K562 (cell line): ENCODE data around the gene LST1. TPM values are rescaled to one million over a fixed set of nuclear protein-coding genes. Genes with fewer than 3 reads are reported as not detected.

Experiments
- ATAC-seq: fragments of 200-7000 bp; cut with Tn5 transposase; 3 replicates; pipeline ENCODE4 v1.9.1; 2020; ENCODE audit warnings: moderate library complexity
- BruUV-seq: library from RNA; stranded (reverse); fragments of 400-500 nt; replicated peaks from 2 replicates; lab custom pipeline; 2021; lab: Mats Ljungman, UMichigan
- CTCF ChIA-PET: fragments of 300-600 bp; formaldehyde crosslinking; extraction: SDS; loops from one replicate; lab custom pipeline; 2021; ENCODE audit warnings: low intra/inter-chr PET ratio; lab: Yijun Ruan, JAX
- POLR2A ChIA-PET: fragments of 300-600, 350-650 bp; sonication (Branson Sonifier 250); formaldehyde crosslinking; extraction: SDS; loops from one replicate; lab custom pipeline; 2021; ENCODE audit warnings: antibody characterized with exemption, inconsistent platforms; lab: Yijun Ruan, JAX
- DNase-seq, 4 experiments: peaks; one replicate each; pipeline versions ENCODE4 v3.0.0 to v3.0.0-alpha.2; 2011 to 2018; ENCODE audit warnings: low spot score in 3 of 4, mixed read lengths in 3 of 4; ENCODE audit errors: extremely low read depth in 1 of 4
- FAIRE-seq: peaks from 2 replicates; lab custom pipeline; 2011; peaks lifted over from hg19 to GRCh38; lab: Jason Lieb, UNC
- H2AFZ ChIP-seq: 2 replicates; pipeline ENCODE4 v1.6.0; 2011; ENCODE audit warnings: low read depth, low read length, control low read depth, inconsistent platforms
- H3K27ac ChIP-seq: fragments of 200-600 bp; 3 replicates; pipeline ENCODE4 v1.8.0; 2011; ENCODE audit warnings: low read depth, mild to moderate bottlenecking, control low read depth, inconsistent platforms, low read length, moderate library complexity, mixed read lengths; ENCODE audit errors: extremely low read depth
- H3K27me3 ChIP-seq, 2 experiments: fragments of 300-600 bp in 1 of 2; 2 replicates in 1 of 2; 3 replicates in 1 of 2; pipeline versions ENCODE4 v1.6.0 to v1.8.0; 2011; ENCODE audit warnings: inconsistent platforms in 2 of 2, low read length in 2 of 2, mild to moderate bottlenecking in 1 of 2, mixed read lengths in 1 of 2, moderate library complexity in 1 of 2; ENCODE audit not compliant: control insufficient read depth in 2 of 2, insufficient read depth in 2 of 2
- H3K36me3 ChIP-seq: fragments of 300-600 bp; 3 replicates; pipeline ENCODE4 v1.8.0; 2011; ENCODE audit warnings: mild to moderate bottlenecking, low read length, inconsistent platforms; ENCODE audit not compliant: control insufficient read depth, insufficient read depth
- H3K4me1 ChIP-seq, 2 experiments: fragments of 200-600 bp in 1 of 2; replicated peaks in 1 of 2; 2 replicates in 1 of 2; 3 replicates in 1 of 2; pipeline versions ENCODE4 v1.5.1 to v1.8.0; 2011; ENCODE audit warnings: inconsistent platforms in 2 of 2, low read length in 2 of 2, mild to moderate bottlenecking in 1 of 2, mixed read lengths in 1 of 2, moderate library complexity in 1 of 2; ENCODE audit not compliant: control insufficient read depth in 2 of 2, insufficient read depth in 2 of 2
- H3K4me2 ChIP-seq: 2 replicates; pipeline ENCODE4 v1.6.1; 2011; ENCODE audit warnings: low read length, control low read depth, inconsistent platforms, mixed read lengths; ENCODE audit not compliant: insufficient read depth
- H3K4me3 ChIP-seq: fragments of 200-600 bp; sonication (generic), shearing (Covaris generic); 2 replicates; pipeline ENCODE4 v1.5.1; 2016; ENCODE audit warnings: control low read depth, inconsistent platforms
- H3K79me2 ChIP-seq: fragments of 200-600 bp; 3 replicates; pipeline ENCODE4 v1.8.0; 2011; ENCODE audit warnings: low read length, inconsistent platforms; ENCODE audit not compliant: control insufficient read depth, insufficient read depth
- H3K9ac ChIP-seq, 2 experiments: 2 replicates each; pipeline versions ENCODE4 v1.6.0 to v1.6.1; 2011; ENCODE audit warnings: low read depth in 2 of 2, low read length in 2 of 2, control low read depth in 1 of 2, inconsistent platforms in 1 of 2, mild to moderate bottlenecking in 1 of 2, mixed read lengths in 1 of 2; ENCODE audit not compliant: insufficient read depth in 1 of 2
- H3K9me1 ChIP-seq: one replicate; pipeline ENCODE4 v1.6.0; 2011; ENCODE audit warnings: inconsistent platforms, mild to moderate bottlenecking, low read length, moderate library complexity; ENCODE audit not compliant: control insufficient read depth, insufficient read depth
- H3K9me3 ChIP-seq: replicated peaks from 2 replicates; pipeline ENCODE4 v1.5.1; 2011; ENCODE audit warnings: low read depth, low read length, inconsistent platforms; ENCODE audit not compliant: control insufficient read depth, insufficient read depth
- H4K20me1 ChIP-seq: replicated peaks from 2 replicates; pipeline ENCODE4 v1.6.1; 2011; ENCODE audit warnings: low read length, inconsistent platforms, mixed read lengths; ENCODE audit not compliant: control insufficient read depth, insufficient read depth
- CHD1 ChIP-seq: fragments of 200-600 bp; sonication (generic); IDR thresholded peaks from one replicate; pipeline ENCODE4 v1.6.1; 2012; ENCODE audit warnings: mild to moderate bottlenecking, moderate library complexity, low read length, inconsistent platforms
- LEF1 ChIP-seq: fragments of 450-650 bp; IDR thresholded peaks from 2 replicates; pipeline ENCODE4 v1.6.1; 2016; ENCODE audit warnings: mild to moderate bottlenecking
- NFRKB ChIP-seq: fragments of 450-650 bp; IDR thresholded peaks from 2 replicates; pipeline ENCODE4 v1.6.1; 2016; ENCODE audit warnings: low read depth
- PHF21A ChIP-seq: fragments of 450-650 bp; IDR thresholded peaks from 2 replicates; pipeline ENCODE4 v1.6.1; 2017; ENCODE audit warnings: low read depth, borderline replicate concordance
- POLR2AphosphoS2 ChIP-seq: IDR thresholded peaks from 2 replicates; pipeline ENCODE4 v1.6.1; 2012; ENCODE audit warnings: low read length, improper control_type of control experiment
- RAD21 ChIP-seq, 2 experiments: fragments of 250-450 bp in 1 of 2; fragments of 450-650 bp in 1 of 2; sonication (Bioruptor Pico) in 1 of 2; formaldehyde crosslinking in 1 of 2; IDR thresholded peaks in 1 of 2; conservative IDR thresholded peaks in 1 of 2; 2 replicates each; pipeline versions ENCODE4 v1.4.0 to v1.8.0; 2020 to 2022; ENCODE audit warnings: mild to moderate bottlenecking in 2 of 2, moderate library complexity in 1 of 2
- RBBP5 ChIP-seq: fragments of 200-600 bp; sonication (generic); IDR thresholded peaks from 2 replicates; pipeline ENCODE4 v1.6.1; 2012; ENCODE audit warnings: borderline replicate concordance, mild to moderate bottlenecking, low read length, control low read depth, inconsistent platforms; ENCODE audit not compliant: insufficient read depth, poor library complexity, severe bottlenecking
- SMARCA4 ChIP-seq: fragments of 450-650 bp; IDR thresholded peaks from 2 replicates; pipeline ENCODE4 v1.6.1; 2016
- STAT5B ChIP-seq: fragments of 250-450 bp; sonication (Bioruptor Pico); IDR thresholded peaks from 2 replicates; pipeline ENCODE4 v1.8.0; 2021; ENCODE audit warnings: mild to moderate bottlenecking, inconsistent platforms
- ZNF384 ChIP-seq: IDR thresholded peaks from 2 replicates; pipeline ENCODE4 v1.6.1; 2012; ENCODE audit warnings: low read depth, low read length, improper control_type of control experiment
- WGBS: fragments of 100-300 bp; shearing (Covaris generic); methylation state at CpG from one replicate; pipeline ENCODE4 v1.1.6; 2016; ENCODE audit warnings: low coverage, mixed read lengths; ENCODE audit not compliant: insufficient coverage; ENCODE audit errors: missing lambda C conversion rate; 5-methylcytosine and 5-hydroxymethylcytosine counted together
- in situ Hi-C: fragments of 300-500 bp; cut with MboI; formaldehyde crosslinking; loops from 4 replicates; pipeline ENCODE4 v1.15.0; 2018; ENCODE audit warnings: inconsistent platforms, mixed read lengths
- intact Hi-C: fragments of 100-400 bp; cut with micrococcal nuclease; formaldehyde crosslinking; loops from 2 replicates; pipeline ENCODE4 v1.14.2; 2022
- polyA plus RNA-seq, 8 experiments: library from polyadenylated mRNA; depleted of rRNA in 4 of 8; stranded (reverse) in 5 of 8; unstranded in 3 of 8; fragments of >200 nt; fragmentation: Nextera tagmentation in 2 of 8; fragmentation: Illumina TruSeq in 1 of 8; extraction: Ambion mirVana in 2 of 8; extraction: Trizol in 1 of 8; gene quantifications; 2 replicates each; pipeline versions ENCODE4 v1.2.1 to v1.2.3, GENCODE V29; 2011 to 2014; ENCODE audit warnings: inconsistent platforms in 1 of 8, missing spikeins in 1 of 8
- total RNA-seq, 7 experiments: library from RNA; depleted of rRNA in 6 of 7; stranded (reverse); fragments of >200 nt in 6 of 7; fragmentation: Illumina TruSeq in 2 of 7; extraction: Trizol in 2 of 7; gene quantifications; 2 replicates each; pipeline versions ENCODE4 v1.2.1 to v1.2.3, GENCODE V29; 2011 to 2021; ENCODE audit warnings: low replicate concordance in 1 of 7
- TF ChIP-seq, protein P1 (sequence below), 3 experiments: IDR thresholded peaks in 2 of 3; conservative IDR thresholded peaks in 1 of 3; 2 replicates each; pipeline ENCODE4 v1.5.1; 2011 to 2012; ENCODE audit warnings: low read length in 3 of 3, mild to moderate bottlenecking in 3 of 3, control low read depth in 2 of 3, improper control_type of control experiment in 1 of 3, inconsistent platforms in 1 of 3, low read depth in 1 of 3, mixed read lengths in 1 of 3, moderate library complexity in 1 of 3; ENCODE audit not compliant: insufficient read depth in 2 of 3
- TF ChIP-seq, protein P2 (sequence below): sonication (generic); formaldehyde crosslinking; IDR thresholded peaks from 2 replicates; pipeline ENCODE4 v1.8.1; 2023; ENCODE audit warnings: mild to moderate bottlenecking, missing genetic modification reagents
- TF ChIP-seq, protein P3 (sequence below): conservative IDR thresholded peaks from 2 replicates; pipeline ENCODE4 v1.6.1; 2011; ENCODE audit warnings: low read depth, mild to moderate bottlenecking, low read length; ENCODE audit not compliant: control insufficient read depth

LST1 gene
- total and polyA plus RNA-seq, 9 of the 15 experiments (the other 6 are each of a cell fraction or from before 2014, with no cell fraction given): 0.82 to 7.8 (median 1.7) TPM

DNA sequence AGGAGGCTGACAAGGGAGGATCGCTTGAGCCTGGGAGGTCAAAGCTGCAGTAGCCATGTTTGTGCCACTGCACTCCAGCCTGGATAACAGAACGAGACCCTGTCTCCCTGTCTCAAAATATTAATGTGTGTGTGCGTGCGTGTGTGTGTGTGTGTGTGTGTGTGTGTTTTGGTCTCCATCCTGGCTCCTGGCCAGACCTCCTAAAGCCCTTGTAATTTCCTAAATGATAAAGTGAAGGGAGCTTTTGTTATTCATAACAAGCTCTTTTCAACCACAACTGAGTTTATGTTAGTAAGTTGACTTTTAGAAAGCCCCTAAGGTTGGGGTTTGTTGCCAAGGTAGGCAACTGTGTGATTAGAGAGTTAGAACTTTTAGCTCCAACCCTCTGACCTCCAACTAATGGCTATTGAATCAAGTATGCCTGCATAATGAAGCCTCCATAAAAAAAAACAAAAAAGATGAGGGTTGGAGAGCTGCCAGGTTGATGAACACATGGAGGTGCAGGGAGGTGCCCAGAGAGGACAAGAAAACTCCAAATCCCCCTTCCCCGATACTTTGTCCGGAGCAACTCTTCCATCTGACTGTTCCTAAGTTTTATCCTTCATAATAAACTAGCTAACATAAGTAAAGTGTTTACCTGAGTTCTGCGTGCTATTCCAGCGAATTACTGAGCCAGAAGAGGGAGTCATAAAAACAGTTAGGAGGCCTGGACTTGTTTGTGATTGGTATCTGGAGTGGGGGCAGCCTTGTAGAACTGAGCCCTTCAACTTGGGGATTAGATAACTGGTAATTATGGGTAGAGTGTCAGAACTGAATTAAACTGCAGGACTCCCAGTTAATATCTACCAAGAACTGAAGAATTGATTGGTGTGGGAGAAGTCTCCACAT is 23.7 kb downstream of the LST1 start:
- no TSS peak for BruUV-seq
- peak; percentile 57 for FAIRE-seq
- TF ChIP-seq, protein P1, sequence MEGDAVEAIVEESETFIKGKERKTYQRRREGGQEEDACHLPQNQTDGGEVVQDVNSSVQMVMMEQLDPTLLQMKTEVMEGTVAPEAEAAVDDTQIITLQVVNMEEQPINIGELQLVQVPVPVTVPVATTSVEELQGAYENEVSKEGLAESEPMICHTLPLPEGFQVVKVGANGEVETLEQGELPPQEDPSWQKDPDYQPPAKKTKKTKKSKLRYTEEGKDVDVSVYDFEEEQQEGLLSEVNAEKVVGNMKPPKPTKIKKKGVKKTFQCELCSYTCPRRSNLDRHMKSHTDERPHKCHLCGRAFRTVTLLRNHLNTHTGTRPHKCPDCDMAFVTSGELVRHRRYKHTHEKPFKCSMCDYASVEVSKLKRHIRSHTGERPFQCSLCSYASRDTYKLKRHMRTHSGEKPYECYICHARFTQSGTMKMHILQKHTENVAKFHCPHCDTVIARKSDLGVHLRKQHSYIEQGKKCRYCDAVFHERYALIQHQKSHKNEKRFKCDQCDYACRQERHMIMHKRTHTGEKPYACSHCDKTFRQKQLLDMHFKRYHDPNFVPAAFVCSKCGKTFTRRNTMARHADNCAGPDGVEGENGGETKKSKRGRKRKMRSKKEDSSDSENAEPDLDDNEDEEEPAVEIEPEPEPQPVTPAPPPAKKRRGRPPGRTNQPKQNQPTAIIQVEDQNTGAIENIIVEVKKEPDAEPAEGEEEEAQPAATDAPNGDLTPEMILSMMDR (IDR thresholded peaks at IDR 0.05 in 2 of 3, conservative IDR thresholded peaks at IDR 0.05 in 1 of 3; ENCODE audit: insufficient read depth in 2 of 3, low read depth in 1 of 3, low read length in 3 of 3): peak in 2 of 3 experiments; percentile 9 to 27; a peak in 2 of 6 replicates
- no peak for TF ChIP-seq CHD1
- TF ChIP-seq POLR2AphosphoS2: no peak
- TF ChIP-seq, protein P2, sequence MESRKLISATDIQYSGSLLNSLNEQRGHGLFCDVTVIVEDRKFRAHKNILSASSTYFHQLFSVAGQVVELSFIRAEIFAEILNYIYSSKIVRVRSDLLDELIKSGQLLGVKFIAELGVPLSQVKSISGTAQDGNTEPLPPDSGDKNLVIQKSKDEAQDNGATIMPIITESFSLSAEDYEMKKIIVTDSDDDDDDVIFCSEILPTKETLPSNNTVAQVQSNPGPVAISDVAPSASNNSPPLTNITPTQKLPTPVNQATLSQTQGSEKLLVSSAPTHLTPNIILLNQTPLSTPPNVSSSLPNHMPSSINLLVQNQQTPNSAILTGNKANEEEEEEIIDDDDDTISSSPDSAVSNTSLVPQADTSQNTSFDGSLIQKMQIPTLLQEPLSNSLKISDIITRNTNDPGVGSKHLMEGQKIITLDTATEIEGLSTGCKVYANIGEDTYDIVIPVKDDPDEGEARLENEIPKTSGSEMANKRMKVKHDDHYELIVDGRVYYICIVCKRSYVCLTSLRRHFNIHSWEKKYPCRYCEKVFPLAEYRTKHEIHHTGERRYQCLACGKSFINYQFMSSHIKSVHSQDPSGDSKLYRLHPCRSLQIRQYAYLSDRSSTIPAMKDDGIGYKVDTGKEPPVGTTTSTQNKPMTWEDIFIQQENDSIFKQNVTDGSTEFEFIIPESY (CRISPR knock-in tag): peak; percentile 31; the same call in 1 of the 2 replicates
- peak in 1 of 2 experiments; percentile 42; a peak in 1 of 4 replicates for TF ChIP-seq RAD21 (CRISPR knock-in tag; conservative IDR thresholded peaks at IDR 0.05 in 1 of 2, IDR thresholded peaks at IDR 0.05 in 1 of 2)
- no peak for TF ChIP-seq PHF21A
- 0 out of 2 replicates have a peak, but pooled peaks have one; percentile 16 for TF ChIP-seq SMARCA4
- peak; percentile 40; the same call in 1 of the 2 replicates for TF ChIP-seq LEF1
- peak; percentile 57 for TF ChIP-seq ZNF384
- TF ChIP-seq NFRKB: no peak
- TF ChIP-seq, protein P3, sequence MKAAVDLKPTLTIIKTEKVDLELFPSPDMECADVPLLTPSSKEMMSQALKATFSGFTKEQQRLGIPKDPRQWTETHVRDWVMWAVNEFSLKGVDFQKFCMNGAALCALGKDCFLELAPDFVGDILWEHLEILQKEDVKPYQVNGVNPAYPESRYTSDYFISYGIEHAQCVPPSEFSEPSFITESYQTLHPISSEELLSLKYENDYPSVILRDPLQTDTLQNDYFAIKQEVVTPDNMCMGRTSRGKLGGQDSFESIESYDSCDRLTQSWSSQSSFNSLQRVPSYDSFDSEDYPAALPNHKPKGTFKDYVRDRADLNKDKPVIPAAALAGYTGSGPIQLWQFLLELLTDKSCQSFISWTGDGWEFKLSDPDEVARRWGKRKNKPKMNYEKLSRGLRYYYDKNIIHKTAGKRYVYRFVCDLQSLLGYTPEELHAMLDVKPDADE: no peak
- no peak for TF ChIP-seq RBBP5
- TF ChIP-seq STAT5B: no peak

More for the DNA sequence above, 23.7 kb downstream of the LST1 start:
- H3K4me1 ChIP-seq: peaks cover 13 to 22% of the 10 kb centered on the region in 2 experiments
- no peaks in the 10 kb centered on the region for H3K27me3 ChIP-seq
- H3K9me3 ChIP-seq: no peaks in the 10 kb centered on the region
- DNase-seq: peak in 1 of 4 experiments; percentile 42
- H2AFZ ChIP-seq: peak overlapping the region; percentile 83
- no peaks in the 10 kb centered on the region for H3K79me2 ChIP-seq
- H3K27ac ChIP-seq: peak overlapping the region; percentile 42; the same call in 2 of the 3 replicates
- in situ Hi-C loops: no loop called here
- H3K4me2 ChIP-seq: peak overlapping the region; percentile 34; the same call in 1 of the 2 replicates
- CTCF ChIA-PET: interaction anchor here (0.5 to 0.7 kb wide), 2 partner anchors 223 to 253 kb away, joined by 3 to 5 read pairs; no protein-coding TSS in a partner anchor
- H3K4me3 ChIP-seq: no peak overlapping the region
- peak overlapping the region in 1 of 2 experiments; percentile 5; a peak in 2 of 4 replicates for H3K9ac ChIP-seq
- no peaks in the 10 kb centered on the region for H4K20me1 ChIP-seq
- no peaks in the 10 kb centered on the region for H3K36me3 ChIP-seq
- ATAC-seq: peak; percentile 65
- 40% methylated on average over 8 of the region's 8 CpGs for WGBS
- intact Hi-C loops: no loop called here
- H3K9me1 ChIP-seq: no peaks in the 10 kb centered on the region
- POLR2A ChIA-PET: interaction anchor here (0.5 to 2.2 kb wide), 10 partner anchors 10 to 81 kb away, joined by 3 to 16 read pairs (median 4); partner anchors contain the start of genes BAG6, DDX39B, NCR3 and PRRC2A
